ENCODE data around the gene CWC27. TPM values are rescaled to one million over a fixed set of nuclear protein-coding genes. Genes with fewer than 3 reads are reported as not detected.
A peak's percentile ranks its signal among the peaks of the same experiment; 100 is the strongest.

Gene CWC27
- total RNA-seq, 1 donor from 2014 or later, result 32.4 TPM

DNA sequence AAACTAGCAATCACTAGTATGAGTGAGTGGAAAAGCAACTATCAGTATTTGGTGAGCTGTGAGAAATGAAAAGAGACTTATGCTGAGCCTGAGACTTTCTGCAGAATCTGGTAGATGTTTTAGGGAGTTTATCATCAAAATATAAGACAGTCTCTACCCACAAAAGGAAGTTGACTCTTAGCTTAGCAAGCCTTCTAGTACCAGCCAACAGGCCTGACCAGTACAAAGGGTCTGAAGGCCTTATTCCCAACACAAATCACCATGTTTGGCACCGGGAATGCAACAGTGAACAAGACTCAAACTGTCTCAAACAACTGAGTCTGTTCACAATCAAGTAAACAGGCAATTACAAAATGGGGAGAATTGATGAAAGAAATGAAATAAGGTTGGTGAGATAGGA lies 244.4 kb downstream of the CWC27 start:
- H3K36me3 Mint-ChIP-seq (ENCODE audit: low read depth), result peaks cover 3% of the 10 kb centered on the region
- peaks cover 3% of the 10 kb centered on the region for H3K9me3 Mint-ChIP-seq
- intact Hi-C loops (cut with micrococcal nuclease), result no loop called here
- no peaks in the 10 kb centered on the region for H3K27me3 Mint-ChIP-seq
- H3K27ac Mint-ChIP-seq, result no peak overlapping the region
- H3K4me1 Mint-ChIP-seq, result peaks cover 10% of the 10 kb centered on the region
- no peak for DNase-seq
- H3K4me3 Mint-ChIP-seq, result no peak overlapping the region

GRCh38 chr5:65014769-65015168 lies 246.0 kb downstream of the CWC27 start:
- intact Hi-C loops (cut with micrococcal nuclease), result no loop called here
- Mint-ChIP-seq H3K27me3 (no peaks in the 10 kb centered on the region), H3K9me3 (no peaks in the 10 kb centered on the region), H3K27ac (no peak overlapping the region), H3K4me1 (peaks cover 8% of the 10 kb centered on the region), H3K4me3 (no peak overlapping the region), H3K36me3 (ENCODE audit: low read depth) (peaks cover 6% of the 10 kb centered on the region)
- no peak for DNase-seq

DNA sequence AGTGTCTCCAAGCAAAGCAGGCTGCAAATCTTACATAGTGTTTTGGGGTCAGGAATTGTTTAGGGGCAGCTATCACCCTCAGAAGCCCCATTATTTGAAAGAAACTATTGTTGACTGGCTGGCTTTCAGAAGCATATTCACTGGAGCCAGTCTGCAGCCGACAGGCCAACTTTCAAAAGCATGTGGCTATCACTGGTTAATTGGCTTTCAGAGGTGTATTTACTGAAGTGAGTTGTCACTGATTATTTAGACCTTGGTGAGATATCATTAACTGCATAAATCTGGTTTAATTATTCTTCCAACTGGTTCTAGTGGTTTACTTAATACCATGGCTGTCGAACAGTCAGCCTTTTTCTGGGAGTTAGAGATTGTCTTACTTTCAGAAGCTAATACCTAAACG lies 247.0 kb downstream of the CWC27 start:
- no peak for DNase-seq
- Mint-ChIP-seq H3K4me3 (no peak overlapping the region), H3K27ac (no peak overlapping the region), H3K36me3 (ENCODE audit: low read depth) (peaks cover 6% of the 10 kb centered on the region), H3K27me3 (no peaks in the 10 kb centered on the region), H3K4me1 (peaks cover 15% of the 10 kb centered on the region), H3K9me3 (no peaks in the 10 kb centered on the region)
- intact Hi-C loops (cut with micrococcal nuclease), result no loop called here

DNA sequence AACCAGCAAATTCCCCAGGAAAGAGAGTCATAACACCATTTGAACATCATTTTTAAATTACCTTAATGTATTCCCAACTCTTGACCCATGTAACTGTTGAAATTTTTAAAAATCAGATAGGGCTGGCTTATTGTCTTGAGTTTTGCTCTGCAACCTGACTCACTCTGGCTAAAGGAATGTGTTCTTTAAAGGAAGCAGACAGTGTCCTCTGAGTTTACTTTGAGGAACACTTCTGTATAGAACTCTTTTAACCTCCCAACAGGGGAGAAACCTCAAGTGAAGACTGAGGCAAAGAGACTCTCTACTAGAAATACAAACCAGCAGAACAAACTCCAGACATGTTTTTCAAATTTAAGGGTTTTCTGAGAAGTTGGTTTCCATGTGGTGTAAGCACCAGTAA lies 248.9 kb downstream of the CWC27 start:
- Mint-ChIP-seq H3K27me3 (no peaks in the 10 kb centered on the region), H3K4me1 (peaks cover 30% of the 10 kb centered on the region), H3K27ac (no peak overlapping the region), H3K4me3 (no peak overlapping the region), H3K36me3 (ENCODE audit: low read depth) (peaks cover 6% of the 10 kb centered on the region), H3K9me3 (no peaks in the 10 kb centered on the region)
- intact Hi-C loops (cut with micrococcal nuclease), result no loop called here
- DNase-seq, result no peak

GRCh38 chr5:65018763-65019162 lies 250.0 kb downstream of the CWC27 start:
- peaks cover 6% of the 10 kb centered on the region for H3K36me3 Mint-ChIP-seq (ENCODE audit: low read depth)
- no peaks in the 10 kb centered on the region for H3K27me3 Mint-ChIP-seq
- DNase-seq, result no peak
- H3K4me3 Mint-ChIP-seq, result no peak overlapping the region
- peaks cover 30% of the 10 kb centered on the region for H3K4me1 Mint-ChIP-seq
- H3K9me3 Mint-ChIP-seq, result no peaks in the 10 kb centered on the region
- no peak overlapping the region for H3K27ac Mint-ChIP-seq
- intact Hi-C loops (cut with micrococcal nuclease), result no loop called here

- DNase-seq, result no peak
- intact Hi-C loops (cut with micrococcal nuclease), result no loop called here
Measured at GRCh38 chr5:65020492-65020891, 251.8 kb downstream of the CWC27 start.

GRCh38 chr5:65021527-65022226 lies 252.9 kb downstream of the CWC27 start:
- Mint-ChIP-seq H3K27ac (no peak overlapping the region), H3K4me3 (no peak overlapping the region), H3K27me3 (no peaks in the 10 kb centered on the region), H3K4me1 (peaks cover 35% of the 10 kb centered on the region), H3K36me3 (ENCODE audit: low read depth) (peaks cover 6% of the 10 kb centered on the region), H3K9me3 (peaks cover 3% of the 10 kb centered on the region)
- DNase-seq, result no peak
- intact Hi-C loops (cut with micrococcal nuclease), result no loop called here

More at GRCh38 chr5:65020492-65020891, 251.8 kb downstream of the CWC27 start:
- no peaks in the 10 kb centered on the region for H3K27me3 Mint-ChIP-seq
- peaks cover 3% of the 10 kb centered on the region for H3K9me3 Mint-ChIP-seq
- H3K4me3 Mint-ChIP-seq, result no peak overlapping the region
- peaks cover 6% of the 10 kb centered on the region for H3K36me3 Mint-ChIP-seq (ENCODE audit: low read depth)
- H3K27ac Mint-ChIP-seq, result no peak overlapping the region
- H3K4me1 Mint-ChIP-seq, result peaks cover 31% of the 10 kb centered on the region

DNA sequence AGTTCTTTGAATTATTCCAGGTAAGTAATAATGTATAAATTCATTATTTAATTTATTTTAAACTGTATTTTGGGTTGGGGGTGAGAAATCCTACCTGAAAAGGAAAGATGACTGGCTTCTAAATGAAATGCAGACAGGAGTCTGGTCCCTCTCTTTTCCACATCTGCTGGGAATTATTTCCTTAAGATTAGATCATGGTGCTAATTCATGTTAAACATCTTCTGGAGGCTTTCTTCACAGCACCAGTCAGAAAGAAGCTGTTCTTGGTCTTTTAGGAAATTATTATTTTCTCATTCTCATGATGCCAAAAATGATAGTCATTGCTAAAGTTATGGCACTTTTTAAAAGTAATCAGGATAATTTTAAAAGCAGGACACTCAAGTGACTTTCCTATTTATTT lies 254.2 kb downstream of the CWC27 start:
- H3K4me3 Mint-ChIP-seq, result no peak overlapping the region
- no peak overlapping the region for H3K27ac Mint-ChIP-seq
- H3K36me3 Mint-ChIP-seq (ENCODE audit: low read depth), result peaks cover 5% of the 10 kb centered on the region
- H3K27me3 Mint-ChIP-seq, result no peaks in the 10 kb centered on the region
- no peak for DNase-seq
- intact Hi-C loops (cut with micrococcal nuclease), result no loop called here
- peaks cover 35% of the 10 kb centered on the region for H3K4me1 Mint-ChIP-seq
- H3K9me3 Mint-ChIP-seq, result peaks cover 3% of the 10 kb centered on the region

DNA sequence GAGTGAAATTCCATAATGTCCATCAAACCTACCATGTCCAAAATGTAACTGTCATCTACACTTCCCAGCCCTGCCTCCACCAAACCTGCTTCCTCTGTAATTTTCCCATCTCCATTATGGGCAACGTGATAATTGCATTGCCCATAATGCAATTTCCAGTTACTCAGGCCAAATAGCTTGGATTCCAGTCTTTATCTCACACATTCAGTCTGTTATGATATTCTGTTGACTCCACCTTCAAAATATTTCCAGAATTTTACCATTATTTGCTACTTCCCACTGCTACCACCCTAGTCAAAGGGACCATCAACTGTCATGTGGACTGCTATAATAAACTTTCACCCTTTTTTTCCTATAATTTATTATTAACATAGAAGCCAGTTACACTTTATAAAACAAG lies 256.0 kb downstream of the CWC27 start:
- Mint-ChIP-seq H3K4me3 (no peak overlapping the region), H3K27me3 (no peaks in the 10 kb centered on the region)

GRCh38 chr5:65026816-65027548 lies 258.3 kb downstream of the CWC27 start:
- Mint-ChIP-seq H3K27ac (peak overlapping the region; percentile 13), H3K36me3 (ENCODE audit: low read depth) (no peaks in the 10 kb centered on the region), H3K4me3 (no peak overlapping the region), H3K9me3 (peaks cover 3% of the 10 kb centered on the region), H3K4me1 (peaks cover 16% of the 10 kb centered on the region), H3K27me3 (peaks cover 1% of the 10 kb centered on the region)
- intact Hi-C loops (cut with micrococcal nuclease), result no loop called here
- peak; percentile 62 for DNase-seq

More for the DNA sequence above, 256.0 kb downstream of the CWC27 start:
- Mint-ChIP-seq H3K4me1 (peaks cover 33% of the 10 kb centered on the region), H3K27ac (no peak overlapping the region), H3K9me3 (peaks cover 3% of the 10 kb centered on the region), H3K36me3 (ENCODE audit: low read depth) (no peaks in the 10 kb centered on the region)
- intact Hi-C loops (cut with micrococcal nuclease), result no loop called here
- DNase-seq, result no peak

DNA sequence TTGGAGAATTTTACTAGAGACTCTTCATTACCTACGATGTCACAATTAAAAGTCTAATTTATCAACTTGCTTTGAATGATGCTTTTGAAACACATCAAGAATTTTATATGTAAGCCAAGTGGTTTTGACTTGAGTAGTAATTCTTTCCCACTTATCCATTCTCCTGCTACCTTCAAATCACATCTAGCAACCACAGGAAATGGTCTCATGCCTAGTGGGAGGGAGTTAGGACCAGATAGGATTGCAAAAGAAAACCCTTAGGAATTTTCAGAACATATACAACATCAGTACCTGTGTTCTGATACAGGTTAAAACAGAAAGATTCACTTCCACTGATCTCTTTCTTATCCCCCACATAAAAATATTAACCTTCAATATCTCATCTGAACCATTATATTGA lies 260.4 kb downstream of the CWC27 start:
- no peak overlapping the region for H3K4me3 Mint-ChIP-seq
- peaks cover 12% of the 10 kb centered on the region for H3K4me1 Mint-ChIP-seq
- no peaks in the 10 kb centered on the region for H3K36me3 Mint-ChIP-seq (ENCODE audit: low read depth)
- peaks cover 3% of the 10 kb centered on the region for H3K9me3 Mint-ChIP-seq
- no peak overlapping the region for H3K27ac Mint-ChIP-seq
- intact Hi-C loops (cut with micrococcal nuclease), result no loop called here
- H3K27me3 Mint-ChIP-seq, result peaks cover 1% of the 10 kb centered on the region
- no peak for DNase-seq

DNA sequence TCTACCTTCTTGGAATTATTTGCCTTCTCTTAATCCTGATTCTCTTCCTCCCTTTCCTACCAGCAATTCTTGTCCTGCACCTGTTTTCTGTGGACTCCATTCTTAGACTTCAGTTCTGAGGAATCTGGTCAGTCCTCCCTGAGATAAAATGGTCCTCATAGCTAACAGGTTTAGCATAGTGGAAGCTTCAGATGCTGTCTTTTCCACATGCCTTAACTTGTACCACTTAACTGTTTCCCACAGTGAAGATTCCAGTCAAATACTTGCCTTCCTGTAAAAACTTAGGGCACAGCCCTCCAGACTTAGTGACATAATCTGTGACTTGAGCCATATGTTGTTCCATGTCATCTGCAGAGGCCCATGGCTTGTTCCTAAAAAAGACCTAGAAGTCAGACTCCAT lies 261.3 kb downstream of the CWC27 start:
- Mint-ChIP-seq H3K27ac (no peak overlapping the region), H3K27me3 (peaks cover 1% of the 10 kb centered on the region), H3K9me3 (peaks cover 2% of the 10 kb centered on the region), H3K36me3 (ENCODE audit: low read depth) (no peaks in the 10 kb centered on the region), H3K4me1 (peaks cover 14% of the 10 kb centered on the region), H3K4me3 (no peak overlapping the region)
- intact Hi-C loops (cut with micrococcal nuclease), result no loop called here
- DNase-seq, result peak; percentile 42

DNA sequence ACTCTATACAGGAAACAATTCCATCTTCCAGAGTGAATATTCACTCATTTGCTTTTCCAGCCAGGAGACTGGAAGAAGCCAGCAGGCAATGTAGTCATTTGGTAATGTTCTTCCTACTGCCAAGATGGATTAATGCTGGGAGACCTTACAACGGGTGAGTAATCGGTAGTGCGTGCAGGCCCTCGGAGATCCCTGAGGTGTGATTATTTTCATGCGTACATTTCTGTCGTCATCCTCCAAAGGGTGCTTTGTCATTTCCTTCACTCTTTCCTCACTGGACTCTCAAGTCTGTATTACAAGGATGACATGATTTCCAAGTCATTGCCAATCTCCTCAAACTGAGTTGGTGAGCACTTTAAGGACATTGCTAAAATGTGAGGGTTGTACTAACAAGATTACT lies 263.5 kb downstream of the CWC27 start:
- Mint-ChIP-seq H3K27ac (no peak overlapping the region), H3K4me1 (peaks cover 20% of the 10 kb centered on the region), H3K9me3 (no peaks in the 10 kb centered on the region), H3K36me3 (ENCODE audit: low read depth) (no peaks in the 10 kb centered on the region), H3K27me3 (peaks cover 1% of the 10 kb centered on the region), H3K4me3 (no peak overlapping the region)
- intact Hi-C loops (cut with micrococcal nuclease), result no loop called here
- DNase-seq, result peak; percentile 51

GRCh38 chr5:65034029-65034812 lies 265.5 kb downstream of the CWC27 start:
- Mint-ChIP-seq H3K4me3 (peak overlapping the region; percentile 50), H3K4me1 (peaks cover 29% of the 10 kb centered on the region), H3K27me3 (peaks cover 1% of the 10 kb centered on the region), H3K27ac (peak overlapping the region; percentile 64), H3K9me3 (no peaks in the 10 kb centered on the region), H3K36me3 (ENCODE audit: low read depth) (no peaks in the 10 kb centered on the region)
- intact Hi-C loops (cut with micrococcal nuclease), result no loop called here
- DNase-seq, result peak; percentile 58

Data from activated CD4-positive, alpha-beta T cell treated with anti-CD3 and anti-CD28 coated beads, Interleukin-2, amount 10 ng/mL, durations not matched to agents 24 days and 14 days (primary cell).